IMR-90 (cell line): ENCODE data around the gene EML1. TPM values are rescaled to one million over a fixed set of nuclear protein-coding genes. Genes with fewer than 3 reads are reported as not detected.

Experiments used
- ATAC-seq: fragments of 200-7000 bp; cut with Tn5 transposase; 2 replicates; pipeline ENCODE4 v1.9.1; 2020; ENCODE audit warnings: low read depth, mild to moderate bottlenecking, moderate library complexity
- BruUV-seq: library from RNA; stranded (reverse); fragments of 400-500 nt; replicated peaks from 2 replicates; lab custom pipeline; 2021; lab: Mats Ljungman, UMichigan
- CTCF ChIA-PET: fragments of 300-600 bp; formaldehyde crosslinking; extraction: SDS; loops from one replicate; lab custom pipeline; 2021; ENCODE audit warnings: antibody characterized with exemption; lab: Yijun Ruan, JAX
- POLR2A ChIA-PET: fragments of 300-600 bp; sonication (Branson Sonifier 250); formaldehyde crosslinking; loops from one replicate; lab custom pipeline; 2022; ENCODE audit warnings: antibody characterized with exemption; ENCODE audit not compliant: unreplicated experiment; lab: Charles Lee
- DNase-seq: peaks from one replicate; pipeline ENCODE4 v3.0.0; 2013
- H2AFZ ChIP-seq: replicated peaks from 2 replicates; pipeline ENCODE3; 2013; ENCODE audit warnings: low read length, mild to moderate bottlenecking; ENCODE audit not compliant: poor library complexity
- H2AK5ac ChIP-seq: 2 replicates; pipeline ENCODE4 v1.6.1; 2013; ENCODE audit warnings: low read depth, low read length, inconsistent platforms
- H2AK9ac ChIP-seq: replicated peaks from 2 replicates; pipeline ENCODE3; 2013; ENCODE audit warnings: mild to moderate bottlenecking, low read depth, low read length, moderate library complexity; ENCODE audit not compliant: poor library complexity
- H2BK120ac ChIP-seq: 2 replicates; pipeline ENCODE4 v1.6.1; 2013; ENCODE audit warnings: low read depth, low read length, inconsistent platforms
- H2BK15ac ChIP-seq: 3 replicates; pipeline ENCODE4 v1.6.1; 2013; ENCODE audit warnings: low read depth, low read length, inconsistent platforms
- H2BK20ac ChIP-seq: 2 replicates; pipeline ENCODE4 v1.6.1; 2013; ENCODE audit warnings: low read depth, mild to moderate bottlenecking, inconsistent platforms, low read length, moderate library complexity
- H2BK5ac ChIP-seq: 2 replicates; pipeline ENCODE4 v1.6.1; 2013; ENCODE audit warnings: mild to moderate bottlenecking, low read depth, low read length, inconsistent platforms; ENCODE audit not compliant: poor library complexity, severe bottlenecking
- H3K14ac ChIP-seq: replicated peaks from 2 replicates; pipeline ENCODE4 v1.6.1; 2013; ENCODE audit warnings: low read depth, low read length, inconsistent platforms
- H3K18ac ChIP-seq: 2 replicates; pipeline ENCODE4 v1.6.1; 2013; ENCODE audit warnings: low read depth, low read length, control low read depth
- H3K23ac ChIP-seq: 2 replicates; pipeline ENCODE4 v1.6.1; 2013; ENCODE audit warnings: low read depth, low read length, inconsistent platforms
- H3K27ac ChIP-seq: 2 replicates; pipeline ENCODE4 v1.5.1; 2013; ENCODE audit warnings: mild to moderate bottlenecking, control low read depth, low read length; ENCODE audit not compliant: insufficient read depth
- H3K27me3 ChIP-seq: 2 replicates; pipeline ENCODE4 v1.6.1; 2013; ENCODE audit warnings: low read length; ENCODE audit not compliant: control insufficient read depth, insufficient read depth
- H3K36me3 ChIP-seq: 2 replicates; pipeline ENCODE4 v1.6.1; 2013; ENCODE audit warnings: low read length, mixed read lengths; ENCODE audit not compliant: control insufficient read depth, insufficient read depth
- H3K4ac ChIP-seq: 2 replicates; pipeline ENCODE4 v1.6.1; 2013; ENCODE audit warnings: low read depth, low read length, inconsistent platforms
- H3K4me1 ChIP-seq: 2 replicates; pipeline ENCODE4 v1.6.1; 2013; ENCODE audit warnings: low read length, mixed read lengths; ENCODE audit not compliant: control insufficient read depth, insufficient read depth
- H3K4me2 ChIP-seq: 2 replicates; pipeline ENCODE4 v1.6.1; 2013; ENCODE audit warnings: low read depth, mild to moderate bottlenecking, control low read depth, low read length, moderate library complexity
- H3K4me3 ChIP-seq: 2 replicates; pipeline ENCODE4 v1.5.1; 2013; ENCODE audit warnings: low read depth, mild to moderate bottlenecking, control low read depth, low read length, moderate library complexity; ENCODE audit not compliant: insufficient read depth
- H3K56ac ChIP-seq: 2 replicates; pipeline ENCODE4 v1.6.1; 2013; ENCODE audit warnings: low read length, inconsistent platforms; ENCODE audit not compliant: insufficient read depth; ENCODE audit errors: extremely low read depth
- H3K79me1 ChIP-seq, 2 experiments: 2 replicates each; pipeline ENCODE4 v1.6.1; 2013; ENCODE audit warnings: low read length in 2 of 2, inconsistent platforms in 1 of 2, low read depth in 1 of 2
- H3K9ac ChIP-seq: 2 replicates; pipeline ENCODE4 v1.6.1; 2013; ENCODE audit warnings: low read depth, low read length, control low read depth
- H3K9me1 ChIP-seq: 2 replicates; pipeline ENCODE4 v1.6.1; 2013; ENCODE audit warnings: low read length, inconsistent platforms; ENCODE audit not compliant: insufficient read depth
- H3K9me3 ChIP-seq: 2 replicates; pipeline ENCODE4 v1.6.1; 2013; ENCODE audit warnings: low read length; ENCODE audit not compliant: control insufficient read depth, insufficient read depth
- H4K20me1 ChIP-seq: 2 replicates; pipeline ENCODE4 v1.6.1; 2013; ENCODE audit warnings: low read length, inconsistent platforms; ENCODE audit not compliant: insufficient read depth
- H4K5ac ChIP-seq: 2 replicates; pipeline ENCODE4 v1.6.1; 2013; ENCODE audit warnings: mild to moderate bottlenecking, low read depth, low read length, control low read depth
- H4K8ac ChIP-seq, 2 experiments: 2 replicates each; pipeline ENCODE4 v1.6.1; 2013; ENCODE audit warnings: low read depth in 2 of 2, low read length in 2 of 2, control low read depth in 1 of 2, inconsistent platforms in 1 of 2
- H4K91ac ChIP-seq: 2 replicates; pipeline ENCODE4 v1.6.1; 2013; ENCODE audit warnings: low read depth, low read length, inconsistent platforms; ENCODE audit not compliant: insufficient read depth
- BHLHE40 ChIP-seq: fragments of 150-350 bp; IDR thresholded peaks from 2 replicates; pipeline ENCODE4 v1.6.1; 2016; ENCODE audit warnings: mild to moderate bottlenecking, low read depth, low read length
- CHD1 ChIP-seq: IDR thresholded peaks from 2 replicates; pipeline ENCODE4 v1.6.1; 2012; ENCODE audit warnings: low read depth, low read length, improper control_type of control experiment
- FOS ChIP-seq: fragments of 150-350 bp; IDR thresholded peaks from 2 replicates; pipeline ENCODE4 v1.6.1; 2016; ENCODE audit warnings: low read depth, low read length
- MAFK ChIP-seq: IDR thresholded peaks from 2 replicates; pipeline ENCODE4 v1.6.1; 2012; ENCODE audit warnings: low read depth, low read length, improper control_type of control experiment
- POLR2A ChIP-seq: IDR thresholded peaks from 2 replicates; pipeline ENCODE4 v1.6.1; 2012; ENCODE audit warnings: mild to moderate bottlenecking, low read depth, low read length
- RCOR1 ChIP-seq: IDR thresholded peaks from 2 replicates; pipeline ENCODE4 v1.6.1; 2012; ENCODE audit warnings: mild to moderate bottlenecking, low read length, improper control_type of control experiment; ENCODE audit not compliant: insufficient replicate concordance
- WGBS, 2 experiments: methylation state at CpG; one replicate each; pipeline versions ENCODE4 v1.1.5 to v1.1.7; 2013; ENCODE audit warnings: missing lambda C conversion rate in 2 of 2; ENCODE audit not compliant: insufficient read length in 1 of 2; ENCODE audit errors: extremely low coverage in 2 of 2; 5-methylcytosine and 5-hydroxymethylcytosine counted together
- dilution Hi-C: fragments of 300-500 bp; cut with HindIII; formaldehyde crosslinking; loops from one replicate; pipeline ENCODE4 v1.14.3; 2018; ENCODE audit warnings: low sequenced_read_pairs; ENCODE audit not compliant: unreplicated experiment
- in situ Hi-C: fragments of 300-500 bp; cut with MboI; formaldehyde crosslinking; loops from 3 replicates; pipeline ENCODE4 v1.14.3; 2019; ENCODE audit warnings: low sequenced_read_pairs, inconsistent platforms, mixed read lengths
- intact Hi-C: fragments of 100-400 bp; cut with micrococcal nuclease; formaldehyde crosslinking; loops from 2 replicates; pipeline ENCODE4 v1.10.0; 2022
- polyA plus RNA-seq, 3 experiments: library from polyadenylated mRNA; depleted of rRNA; stranded (reverse); fragments of >200 nt; gene quantifications; 2 replicates each; pipeline ENCODE4 v1.2.3, GENCODE V29; 2012; ENCODE audit warnings: low replicate concordance in 1 of 3
- total RNA-seq: library from RNA; depleted of rRNA; stranded (reverse); fragments of >200 nt; gene quantifications from 2 replicates; pipeline ENCODE4 v1.2.3, GENCODE V29; 2012
- TF ChIP-seq, protein P1 (sequence below): fragments of 150-350 bp; IDR thresholded peaks from 2 replicates; pipeline ENCODE4 v1.6.1; 2016; ENCODE audit warnings: low read depth, mild to moderate bottlenecking, low read length, moderate library complexity, borderline replicate concordance

The EML1 gene
- total and polyA plus RNA-seq, 2 of the 4 experiments (the other 2 are of a cell fraction), result 14.0 to 42.3 TPM

GRCh38 chr14:99939421-99939820 lies 146.2 kb downstream of the EML1 start:
- Histone ChIP-seq H3K23ac (no peak overlapping the region), H3K79me1 (no peaks in the 10 kb centered on the region), H2AK9ac (no peak overlapping the region), H2BK120ac (no peak overlapping the region), H3K9me3 (no peaks in the 10 kb centered on the region), H2BK5ac (no peak overlapping the region), H4K8ac (no peak overlapping the region), H3K14ac (no peak overlapping the region), H3K4me2 (no peak overlapping the region), H2BK20ac (no peak overlapping the region), H3K4me3 (no peak overlapping the region), H3K9ac (no peak overlapping the region), H3K4me1 (peaks cover 3% of the 10 kb centered on the region; the same call in 1 of the 2 replicates), H3K36me3 (peaks cover 45% of the 10 kb centered on the region), H4K5ac (no peak overlapping the region), H4K91ac (no peak overlapping the region), H4K20me1 (no peaks in the 10 kb centered on the region), H2BK15ac (no peak overlapping the region), H3K4ac (no peak overlapping the region), H3K27me3 (no peaks in the 10 kb centered on the region), H3K18ac (no peak overlapping the region), H2AFZ (no peak overlapping the region), H2AK5ac (no peak overlapping the region), H3K9me1 (0 out of 2 replicates have a peak, but pooled peaks cover 4% of the 10 kb centered on the region), H3K27ac (no peak overlapping the region), H3K56ac (no peak overlapping the region)
- 90% methylated on average over 5 of the region's 17 CpGs; no CpG with 5 or more reads in 1 of the 2 experiments for WGBS, 2 experiments
- dilution Hi-C loops (no loop called here), intact Hi-C loops (loop anchor here (10.0 kb wide), 1 partner anchor 565 kb away; no protein-coding TSS in a partner anchor), in situ Hi-C loops (no loop called here)
- DNase-seq (no peak), ATAC-seq (no peak)
- CTCF ChIA-PET, result no interaction called here
- POLR2A ChIA-PET, result no interaction called here
- TF ChIP-seq MAFK (no peak), CHD1 (no peak), POLR2A (no peak), BHLHE40 (no peak), FOS (no peak), RCOR1 (no peak)
- TF ChIP-seq, protein P1, sequence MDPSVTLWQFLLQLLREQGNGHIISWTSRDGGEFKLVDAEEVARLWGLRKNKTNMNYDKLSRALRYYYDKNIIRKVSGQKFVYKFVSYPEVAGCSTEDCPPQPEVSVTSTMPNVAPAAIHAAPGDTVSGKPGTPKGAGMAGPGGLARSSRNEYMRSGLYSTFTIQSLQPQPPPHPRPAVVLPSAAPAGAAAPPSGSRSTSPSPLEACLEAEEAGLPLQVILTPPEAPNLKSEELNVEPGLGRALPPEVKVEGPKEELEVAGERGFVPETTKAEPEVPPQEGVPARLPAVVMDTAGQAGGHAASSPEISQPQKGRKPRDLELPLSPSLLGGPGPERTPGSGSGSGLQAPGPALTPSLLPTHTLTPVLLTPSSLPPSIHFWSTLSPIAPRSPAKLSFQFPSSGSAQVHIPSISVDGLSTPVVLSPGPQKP, result no peak
- no TSS peak for BruUV-seq
